ENCODE results near the gene OR13C9.
"Not testable (repeated sequence)": the region's sequence is repeated elsewhere in the genome, so short reads cannot be mapped to it uniquely, and the experiment has no call there.

The OR13C9 gene

GRCh38 chr9:104598749-104599148, 19.3 kb downstream of the OR13C9 start:
- not testable (repeated sequence) for H3K4me1 ChIP-seq (ENCODE audit: insufficient read depth, low read length, poor library complexity, severe bottlenecking); H3F3A ChIP-seq (ENCODE audit: low read depth); H3K27me3 ChIP-seq (ENCODE audit: insufficient read depth, low read length, poor library complexity, severe bottlenecking); H3K9ac ChIP-seq (ENCODE audit: low read depth, low read length, poor library complexity, severe bottlenecking); H4K20me1 ChIP-seq (ENCODE audit: insufficient read depth, low read length, poor library complexity, severe bottlenecking); H3K9me3 ChIP-seq (ENCODE audit: insufficient read depth, low read depth, low read length); H3K4me2 ChIP-seq (ENCODE audit: low read depth, low read length, poor library complexity, severe bottlenecking); H2AFZ ChIP-seq (ENCODE audit: low read length); H3K4me3 ChIP-seq (ENCODE audit: low read length, poor library complexity, severe bottlenecking); H3K9me2 ChIP-seq (replicated peaks; ENCODE audit: low read depth, low read length); H3K36me3 ChIP-seq (ENCODE audit: insufficient read depth, low read length); H3K79me2 ChIP-seq (ENCODE audit: insufficient read depth, low read length)

DNA sequence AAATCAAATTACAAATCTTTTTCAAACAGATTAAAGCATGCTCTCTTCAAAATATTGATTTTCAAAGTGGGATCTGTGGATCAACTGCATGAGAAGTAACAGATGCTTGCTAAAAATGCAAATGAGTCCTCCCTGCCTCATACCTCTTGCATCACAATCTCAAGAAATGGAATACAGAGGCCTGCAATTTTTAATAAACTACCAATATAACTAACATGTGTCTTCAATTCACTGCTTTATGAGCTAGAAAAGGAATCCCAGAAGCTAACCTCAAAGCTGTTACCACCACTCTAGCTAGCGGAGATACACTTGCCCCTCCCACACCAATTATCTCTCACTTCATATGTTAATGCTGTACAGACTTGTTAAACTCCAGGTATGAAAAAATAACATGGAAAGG, 28.4 kb downstream of the OR13C9 start:
- no peak overlapping the region for H3K4me2 ChIP-seq (ENCODE audit: low read depth, low read length, poor library complexity, severe bottlenecking)
- no peaks in the 10 kb centered on the region for H3K79me2 ChIP-seq (ENCODE audit: insufficient read depth, low read length)
- H3K9ac ChIP-seq (ENCODE audit: low read depth, low read length, poor library complexity, severe bottlenecking) = no peak overlapping the region
- H3K36me3 ChIP-seq (ENCODE audit: insufficient read depth, low read length) = no peaks in the 10 kb centered on the region
- H3K4me1 ChIP-seq (ENCODE audit: insufficient read depth, low read length, poor library complexity, severe bottlenecking) = no peaks in the 10 kb centered on the region
- H3K9me2 ChIP-seq (replicated peaks; ENCODE audit: low read depth, low read length) = no peaks in the 10 kb centered on the region
- H3K4me3 ChIP-seq (ENCODE audit: low read length, poor library complexity, severe bottlenecking) = no peak overlapping the region
- H3F3A ChIP-seq (ENCODE audit: low read depth) = no peaks in the 10 kb centered on the region
- no peaks in the 10 kb centered on the region for H3K9me3 ChIP-seq (ENCODE audit: insufficient read depth, low read depth, low read length)
- H3K27me3 ChIP-seq (ENCODE audit: insufficient read depth, low read length, poor library complexity, severe bottlenecking) = no peaks in the 10 kb centered on the region
- no peak overlapping the region for H2AFZ ChIP-seq (ENCODE audit: low read length)
- H4K20me1 ChIP-seq (ENCODE audit: insufficient read depth, low read length, poor library complexity, severe bottlenecking) = no peaks in the 10 kb centered on the region
- no peak for TF ChIP-seq EZH2phosphoT487 (IDR thresholded peaks at IDR 0.05; ENCODE audit: borderline replicate concordance)
- TF ChIP-seq, protein P1, sequence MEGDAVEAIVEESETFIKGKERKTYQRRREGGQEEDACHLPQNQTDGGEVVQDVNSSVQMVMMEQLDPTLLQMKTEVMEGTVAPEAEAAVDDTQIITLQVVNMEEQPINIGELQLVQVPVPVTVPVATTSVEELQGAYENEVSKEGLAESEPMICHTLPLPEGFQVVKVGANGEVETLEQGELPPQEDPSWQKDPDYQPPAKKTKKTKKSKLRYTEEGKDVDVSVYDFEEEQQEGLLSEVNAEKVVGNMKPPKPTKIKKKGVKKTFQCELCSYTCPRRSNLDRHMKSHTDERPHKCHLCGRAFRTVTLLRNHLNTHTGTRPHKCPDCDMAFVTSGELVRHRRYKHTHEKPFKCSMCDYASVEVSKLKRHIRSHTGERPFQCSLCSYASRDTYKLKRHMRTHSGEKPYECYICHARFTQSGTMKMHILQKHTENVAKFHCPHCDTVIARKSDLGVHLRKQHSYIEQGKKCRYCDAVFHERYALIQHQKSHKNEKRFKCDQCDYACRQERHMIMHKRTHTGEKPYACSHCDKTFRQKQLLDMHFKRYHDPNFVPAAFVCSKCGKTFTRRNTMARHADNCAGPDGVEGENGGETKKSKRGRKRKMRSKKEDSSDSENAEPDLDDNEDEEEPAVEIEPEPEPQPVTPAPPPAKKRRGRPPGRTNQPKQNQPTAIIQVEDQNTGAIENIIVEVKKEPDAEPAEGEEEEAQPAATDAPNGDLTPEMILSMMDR (conservative IDR thresholded peaks at IDR 0.05; ENCODE audit: low read length) = no peak

GRCh38 chr9:104586496-104587180, 31.4 kb downstream of the OR13C9 start:
- no peaks in the 10 kb centered on the region for H3K36me3 ChIP-seq (ENCODE audit: insufficient read depth, low read length)
- TF ChIP-seq EZH2phosphoT487 (IDR thresholded peaks at IDR 0.05; ENCODE audit: borderline replicate concordance) = no peak
- TF ChIP-seq, protein P1 (conservative IDR thresholded peaks at IDR 0.05; ENCODE audit: low read length) = no peak
- no peak overlapping the region for H3K4me2 ChIP-seq (ENCODE audit: low read depth, low read length, poor library complexity, severe bottlenecking)
- no peaks in the 10 kb centered on the region for H3K4me1 ChIP-seq (ENCODE audit: insufficient read depth, low read length, poor library complexity, severe bottlenecking)
- no peak overlapping the region for H3K9ac ChIP-seq (ENCODE audit: low read depth, low read length, poor library complexity, severe bottlenecking)
- no peaks in the 10 kb centered on the region for H4K20me1 ChIP-seq (ENCODE audit: insufficient read depth, low read length, poor library complexity, severe bottlenecking)
- no peaks in the 10 kb centered on the region for H3K27me3 ChIP-seq (ENCODE audit: insufficient read depth, low read length, poor library complexity, severe bottlenecking)
- H3K9me3 ChIP-seq (ENCODE audit: insufficient read depth, low read depth, low read length) = no peaks in the 10 kb centered on the region
- no peak overlapping the region for H2AFZ ChIP-seq (ENCODE audit: low read length)
- H3K4me3 ChIP-seq (ENCODE audit: low read length, poor library complexity, severe bottlenecking) = no peak overlapping the region
- no peaks in the 10 kb centered on the region for H3K9me2 ChIP-seq (replicated peaks; ENCODE audit: low read depth, low read length)
- H3K79me2 ChIP-seq (ENCODE audit: insufficient read depth, low read length) = no peaks in the 10 kb centered on the region
- H3F3A ChIP-seq (ENCODE audit: low read depth) = no peaks in the 10 kb centered on the region

DNA sequence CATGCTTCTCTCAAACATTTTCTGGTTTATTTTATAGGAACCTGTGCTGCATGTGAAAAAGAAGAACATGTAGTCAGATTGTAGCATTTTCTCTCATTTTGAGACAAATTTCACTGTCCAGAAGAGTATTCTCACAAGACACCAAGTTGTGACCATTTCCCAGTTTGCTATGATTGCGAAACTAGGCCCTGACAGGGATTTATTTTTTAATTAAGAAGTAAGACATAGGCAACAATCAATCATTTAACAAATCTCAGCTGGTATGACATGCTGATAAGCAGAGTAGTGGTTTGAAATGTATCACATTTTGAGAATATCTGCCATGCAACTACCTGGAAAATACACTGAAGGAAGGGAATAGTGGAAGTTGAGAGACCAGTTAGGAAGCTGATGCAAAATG, 37.4 kb downstream of the OR13C9 start:
- TF ChIP-seq EZH2phosphoT487 (IDR thresholded peaks at IDR 0.05; ENCODE audit: borderline replicate concordance) = no peak
- TF ChIP-seq, protein P1 (conservative IDR thresholded peaks at IDR 0.05; ENCODE audit: low read length) = no peak
- Histone ChIP-seq H3K27me3 (ENCODE audit: insufficient read depth, low read length, poor library complexity, severe bottlenecking) (no peaks in the 10 kb centered on the region), H3K9me2 (replicated peaks; ENCODE audit: low read depth, low read length) (no peaks in the 10 kb centered on the region), H3K4me1 (ENCODE audit: insufficient read depth, low read length, poor library complexity, severe bottlenecking) (no peaks in the 10 kb centered on the region), H3K9me3 (ENCODE audit: insufficient read depth, low read depth, low read length) (no peaks in the 10 kb centered on the region), H3K9ac (ENCODE audit: low read depth, low read length, poor library complexity, severe bottlenecking) (no peak overlapping the region), H3K79me2 (ENCODE audit: insufficient read depth, low read length) (no peaks in the 10 kb centered on the region), H2AFZ (ENCODE audit: low read length) (no peak overlapping the region), H3K4me2 (ENCODE audit: low read depth, low read length, poor library complexity, severe bottlenecking) (no peak overlapping the region), H3K36me3 (ENCODE audit: insufficient read depth, low read length) (no peaks in the 10 kb centered on the region), H3K4me3 (ENCODE audit: low read length, poor library complexity, severe bottlenecking) (no peak overlapping the region), H4K20me1 (ENCODE audit: insufficient read depth, low read length, poor library complexity, severe bottlenecking) (no peaks in the 10 kb centered on the region), H3F3A (ENCODE audit: low read depth) (no peaks in the 10 kb centered on the region)

All from Loucy (cell line).